Articular chondrocyte of knee joint (primary cell): ENCODE measurements around the gene TMEM132E. TPM values are rescaled to one million over a fixed set of nuclear protein-coding genes. Genes with fewer than 3 reads are reported as not detected.

Experiments used
- total RNA-seq: library from RNA; depleted of rRNA; stranded (reverse); fragments of >200 nt; gene quantifications from 2 replicates; pipeline ENCODE4 v1.2.3, GENCODE V29; 2012

Gene TMEM132E, protein sequence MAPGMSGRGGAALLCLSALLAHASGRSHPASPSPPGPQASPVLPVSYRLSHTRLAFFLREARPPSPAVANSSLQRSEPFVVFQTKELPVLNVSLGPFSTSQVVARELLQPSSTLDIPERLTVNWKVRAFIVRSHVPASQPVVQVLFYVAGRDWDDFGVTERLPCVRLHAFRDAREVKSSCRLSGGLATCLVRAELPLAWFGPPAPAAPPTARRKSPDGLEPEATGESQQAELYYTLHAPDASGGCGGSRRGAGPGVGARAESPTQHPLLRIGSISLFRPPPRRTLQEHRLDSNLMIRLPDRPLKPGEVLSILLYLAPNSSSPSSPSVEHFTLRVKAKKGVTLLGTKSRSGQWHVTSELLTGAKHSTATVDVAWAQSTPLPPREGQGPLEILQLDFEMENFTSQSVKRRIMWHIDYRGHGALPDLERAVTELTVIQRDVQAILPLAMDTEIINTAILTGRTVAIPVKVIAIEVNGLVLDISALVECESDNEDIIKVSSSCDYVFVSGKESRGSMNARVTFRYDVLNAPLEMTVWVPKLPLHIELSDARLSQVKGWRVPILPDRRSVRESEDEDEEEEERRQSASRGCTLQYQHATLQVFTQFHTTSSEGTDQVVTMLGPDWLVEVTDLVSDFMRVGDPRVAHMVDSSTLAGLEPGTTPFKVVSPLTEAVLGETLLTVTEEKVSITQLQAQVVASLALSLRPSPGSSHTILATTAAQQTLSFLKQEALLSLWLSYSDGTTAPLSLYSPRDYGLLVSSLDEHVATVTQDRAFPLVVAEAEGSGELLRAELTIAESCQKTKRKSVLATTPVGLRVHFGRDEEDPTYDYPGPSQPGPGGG (N-terminal part only)
- total RNA-seq, result under 0.01 TPM in 1 of 2 replicates, not detected in the other

DNA sequence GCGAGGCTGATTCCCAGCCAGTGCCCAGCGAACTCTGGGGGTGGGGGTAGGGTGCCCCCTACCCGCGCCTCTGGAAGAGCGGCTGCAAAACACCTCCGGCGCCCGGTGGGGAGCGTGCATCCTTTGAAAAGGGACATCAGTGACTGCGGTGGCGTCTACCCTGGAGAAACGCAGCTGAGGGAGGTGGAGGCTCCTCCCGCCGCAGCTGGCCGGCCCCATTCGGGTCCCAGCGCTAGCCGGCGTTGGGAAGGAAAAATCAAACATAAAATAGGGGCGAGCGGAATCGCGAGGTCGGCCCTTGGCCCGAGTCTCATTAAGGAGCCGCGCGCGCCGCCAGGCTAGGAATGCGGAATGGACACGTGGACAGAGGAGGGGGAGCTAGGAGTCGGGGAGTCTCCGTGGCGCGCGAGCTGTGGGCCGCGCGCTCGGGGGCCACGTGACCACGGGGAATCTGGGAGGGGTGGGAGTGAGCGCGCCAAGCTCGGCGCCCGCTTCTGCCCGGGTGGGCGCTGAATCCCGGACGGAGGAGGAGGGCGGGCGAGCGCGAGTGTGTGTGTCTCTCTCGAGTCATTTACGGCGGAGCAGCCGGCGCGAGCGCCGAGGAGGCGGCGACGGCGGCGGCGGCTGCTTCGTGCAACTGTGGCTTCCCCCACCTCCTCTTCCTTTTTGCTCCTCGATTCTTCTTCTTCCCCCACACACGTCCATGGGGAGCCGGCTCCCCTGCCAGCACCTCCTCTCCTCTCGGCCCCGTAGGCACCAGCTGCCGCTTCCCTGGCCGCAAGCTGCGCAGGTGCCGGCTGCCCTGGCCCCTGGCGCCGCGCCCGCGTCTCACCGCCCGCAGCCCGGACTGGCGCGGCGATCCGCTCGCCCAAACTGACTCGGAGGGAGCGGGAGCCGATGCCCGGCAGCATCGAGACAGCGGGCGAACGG lies at the start of gene TMEM132E:
TMEM132E (plus strand) TSS at position 566 of the 930 bp plus-strand sequence. CDS start 1,495 bp downstream, outside the sequence.

Other genes starting within 250 kb of the TMEM132E start
- 0.32 TPM in 1 of 2 replicates, not detected in the other for gene CCL13, start 223.1 kb upstream of the TMEM132E start, total RNA-seq
- not detected in 2 replicates for gene CCL1, start 216.3 kb upstream of the TMEM132E start, total RNA-seq